SH-SY5Y (cell line): Measurements from ENCODE around the gene IGSF22.

Experiments used
- GATA2 ChIP-seq: IDR thresholded peaks from 2 replicates; pipeline ENCODE4 v1.6.1; 2011; ENCODE audit warnings: mild to moderate bottlenecking, low read depth, low read length
- GATA3 ChIP-seq: IDR thresholded peaks from 2 replicates; pipeline ENCODE4 v1.6.1; 2011; ENCODE audit warnings: low read depth, mild to moderate bottlenecking, low read length, moderate library complexity

GRCh38 chr11:18677560-18677959, 48.4 kb downstream of the IGSF22 start:
- TF ChIP-seq GATA2 (no peak), GATA3 (no peak)
